HG03432 (cell line): ENCODE results near the gene ADAMTS15.

Experiments
- ATAC-seq: cut with Tn5 transposase; IDR thresholded peaks from one replicate; pipeline ENCODE4 v1.9.1; 2021; ENCODE audit warnings: mild to moderate bottlenecking, moderate library complexity; ENCODE audit not compliant: unreplicated experiment

ADAMTS15 gene

GRCh38 chr11:130510407-130511006, 62.1 kb downstream of the ADAMTS15 start:
- ATAC-seq, result no peak

GRCh38 chr11:130511765-130512164, 63.3 kb downstream of the ADAMTS15 start:
- ATAC-seq, result no peak

- ATAC-seq, result no peak
Observed at GRCh38 chr11:130512662-130513061, 64.2 kb downstream of the ADAMTS15 start.

- no peak for ATAC-seq
Observed at GRCh38 chr11:130513132-130513531, 64.7 kb downstream of the ADAMTS15 start.

GRCh38 chr11:130514316-130514715, 65.9 kb downstream of the ADAMTS15 start:
- no peak for ATAC-seq

GRCh38 chr11:130514851-130515250, 66.4 kb downstream of the ADAMTS15 start:
- ATAC-seq, result no peak

- no peak for ATAC-seq
Observed at GRCh38 chr11:130515829-130516553, 67.5 kb downstream of the ADAMTS15 start.

- no peak for ATAC-seq
Observed at GRCh38 chr11:130516554-130517505, 68.4 kb downstream of the ADAMTS15 start.

GRCh38 chr11:130518164-130518680, 69.8 kb downstream of the ADAMTS15 start:
- ATAC-seq, result no peak

- no peak for ATAC-seq
Observed at GRCh38 chr11:130519128-130519932, 70.9 kb downstream of the ADAMTS15 start.

GRCh38 chr11:130520271-130520671, 71.8 kb downstream of the ADAMTS15 start:
- no peak for ATAC-seq

GRCh38 chr11:130522284-130522961, 74.0 kb downstream of the ADAMTS15 start:
- ATAC-seq, result no peak

GRCh38 chr11:130523166-130523565, 74.7 kb downstream of the ADAMTS15 start:
- ATAC-seq, result no peak

GRCh38 chr11:130523609-130524008, 75.2 kb downstream of the ADAMTS15 start:
- ATAC-seq, result no peak

- ATAC-seq, result no peak
Observed at GRCh38 chr11:130524132-130524790, 75.8 kb downstream of the ADAMTS15 start.

- no peak for ATAC-seq
Observed at GRCh38 chr11:130525307-130525706, 76.9 kb downstream of the ADAMTS15 start.
